UCSD-AML1 (cell line): ENCODE data around the gene NUP133.
"Not testable (repeated sequence)": the region's sequence is repeated elsewhere in the genome, so short reads cannot be mapped to it uniquely, and the experiment has no call there.

Experiments
- DNase-seq: peaks from one replicate; lab custom pipeline; 2025; ENCODE audit not compliant: unreplicated experiment; lab: John Stamatoyannopoulos, UW

NUP133 gene

GRCh38 chr1:229507951-229508822 lies at the start of gene NUP133:
Gene NUP133 (minus strand): TSS chr1:229508341. CDS start chr1:229508249, 92 bp downstream.
- peak; percentile 97 for DNase-seq

GRCh38 chr1:229557200-229557850 lies 49.2 kb upstream of the NUP133 start:
- no peak for DNase-seq

- no peak for DNase-seq
Observed at GRCh38 chr1:229554886-229555621, 46.9 kb upstream of the NUP133 start.

GRCh38 chr1:229553621-229554130 lies 45.5 kb upstream of the NUP133 start:
- DNase-seq, result no peak

GRCh38 chr1:229552732-229553131 lies 44.6 kb upstream of the NUP133 start:
- DNase-seq, result no peak

- DNase-seq, result no peak
Observed at GRCh38 chr1:229550812-229551567, 42.8 kb upstream of the NUP133 start.

GRCh38 chr1:229547542-229547941 lies 39.4 kb upstream of the NUP133 start:
- DNase-seq, result no peak

- DNase-seq, result no peak
Observed at GRCh38 chr1:229544587-229544986, 36.4 kb upstream of the NUP133 start.

- no peak for DNase-seq
Observed at GRCh38 chr1:229539863-229540506, 31.8 kb upstream of the NUP133 start.

- no peak for DNase-seq
Observed at GRCh38 chr1:229538945-229539344, 30.8 kb upstream of the NUP133 start.

- DNase-seq, result no peak
Observed at GRCh38 chr1:229537894-229538293, 29.8 kb upstream of the NUP133 start.

GRCh38 chr1:229536982-229537381 lies 28.8 kb upstream of the NUP133 start:
- no peak for DNase-seq

- DNase-seq, result no peak
Observed at GRCh38 chr1:229535230-229535629, 27.1 kb upstream of the NUP133 start.

GRCh38 chr1:229531326-229531725 lies 23.2 kb upstream of the NUP133 start:
- DNase-seq, result no peak

GRCh38 chr1:229529639-229530038 lies 21.5 kb upstream of the NUP133 start:
- no peak for DNase-seq

GRCh38 chr1:229526695-229527094 lies 18.6 kb upstream of the NUP133 start:
- DNase-seq, result no peak

- no peak for DNase-seq
Observed at GRCh38 chr1:229523052-229523451, 14.9 kb upstream of the NUP133 start.

- peak; percentile 24 for DNase-seq
Observed at GRCh38 chr1:229514578-229515275, 6.6 kb upstream of the NUP133 start.

GRCh38 chr1:229511625-229512024 lies 3.5 kb upstream of the NUP133 start:
- DNase-seq, result not testable (repeated sequence)

GRCh38 chr1:229511201-229511600 lies 3.1 kb upstream of the NUP133 start:
- DNase-seq, result not testable (repeated sequence)
